ENCODE data around the gene AGO1.

DNA sequence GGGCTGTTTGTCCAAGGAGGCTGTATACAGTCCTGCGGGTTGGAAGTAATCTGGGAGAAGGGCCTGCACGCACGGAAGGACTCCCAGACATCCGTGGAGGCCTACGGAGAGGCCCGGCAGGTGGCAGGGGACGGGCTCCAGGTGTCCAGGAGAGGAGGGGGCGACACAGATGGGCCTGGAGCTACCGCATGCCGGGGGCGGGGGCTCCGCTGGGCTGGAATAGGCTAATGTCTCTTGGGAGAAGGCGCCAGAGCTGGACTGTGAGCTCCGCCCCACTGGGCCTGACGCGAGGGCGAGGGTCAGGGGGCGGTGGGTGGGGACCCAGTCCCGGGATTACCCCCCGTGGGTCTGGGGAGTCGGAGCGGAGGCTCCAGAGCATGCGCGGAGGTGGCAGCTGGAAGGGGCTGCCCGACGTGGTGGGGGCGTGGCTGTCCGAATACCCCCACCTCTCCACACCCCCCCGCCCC lies 659 bp downstream of the AGO1 start:
- TF ChIP-seq, protein P1, sequence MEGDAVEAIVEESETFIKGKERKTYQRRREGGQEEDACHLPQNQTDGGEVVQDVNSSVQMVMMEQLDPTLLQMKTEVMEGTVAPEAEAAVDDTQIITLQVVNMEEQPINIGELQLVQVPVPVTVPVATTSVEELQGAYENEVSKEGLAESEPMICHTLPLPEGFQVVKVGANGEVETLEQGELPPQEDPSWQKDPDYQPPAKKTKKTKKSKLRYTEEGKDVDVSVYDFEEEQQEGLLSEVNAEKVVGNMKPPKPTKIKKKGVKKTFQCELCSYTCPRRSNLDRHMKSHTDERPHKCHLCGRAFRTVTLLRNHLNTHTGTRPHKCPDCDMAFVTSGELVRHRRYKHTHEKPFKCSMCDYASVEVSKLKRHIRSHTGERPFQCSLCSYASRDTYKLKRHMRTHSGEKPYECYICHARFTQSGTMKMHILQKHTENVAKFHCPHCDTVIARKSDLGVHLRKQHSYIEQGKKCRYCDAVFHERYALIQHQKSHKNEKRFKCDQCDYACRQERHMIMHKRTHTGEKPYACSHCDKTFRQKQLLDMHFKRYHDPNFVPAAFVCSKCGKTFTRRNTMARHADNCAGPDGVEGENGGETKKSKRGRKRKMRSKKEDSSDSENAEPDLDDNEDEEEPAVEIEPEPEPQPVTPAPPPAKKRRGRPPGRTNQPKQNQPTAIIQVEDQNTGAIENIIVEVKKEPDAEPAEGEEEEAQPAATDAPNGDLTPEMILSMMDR (IDR thresholded peaks at IDR 0.05; ENCODE audit: control extremely low read depth in 1 of 3, insufficient read depth in 1 of 3, low read depth in 1 of 3, low read length in 3 of 3) = no peak
- no peak for TF ChIP-seq CBX5 (IDR thresholded peaks at IDR 0.05; ENCODE audit: low read depth, low read length)
- TF ChIP-seq SP1 (IDR thresholded peaks at IDR 0.05; ENCODE audit: low read depth, low read length) = no peak
- no peak for TF ChIP-seq CHD2 (IDR thresholded peaks at IDR 0.05; ENCODE audit: low read length)
- no peak for TF ChIP-seq SIRT6 (IDR thresholded peaks at IDR 0.05; ENCODE audit: low read length)
- no peak for TF ChIP-seq BCL11A (IDR thresholded peaks at IDR 0.05; ENCODE audit: low read depth in 2 of 2, low read length in 2 of 2)
- TF ChIP-seq POLR2A (IDR thresholded peaks at IDR 0.05; ENCODE audit: control extremely low read depth in 1 of 2, low read depth in 2 of 2, low read length in 2 of 2) = no peak
- TF ChIP-seq GABPA (IDR thresholded peaks at IDR 0.05; ENCODE audit: borderline replicate concordance, insufficient read depth, low read length) = no peak
- no peak for TF ChIP-seq JUND (IDR thresholded peaks at IDR 0.05; ENCODE audit: low read length)
- TF ChIP-seq EZH2 (IDR thresholded peaks at IDR 0.05; ENCODE audit: low read depth, low read length, severe bottlenecking) = no peak
- TF ChIP-seq, protein P2, sequence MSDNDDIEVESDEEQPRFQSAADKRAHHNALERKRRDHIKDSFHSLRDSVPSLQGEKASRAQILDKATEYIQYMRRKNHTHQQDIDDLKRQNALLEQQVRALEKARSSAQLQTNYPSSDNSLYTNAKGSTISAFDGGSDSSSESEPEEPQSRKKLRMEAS (IDR thresholded peaks at IDR 0.05) = no peak
- no peak for TF ChIP-seq CREB1 (IDR thresholded peaks at IDR 0.05)
- TF ChIP-seq POLR2AphosphoS5 (IDR thresholded peaks at IDR 0.05; ENCODE audit: low read depth, low read length) = no peak
